Measurements from ENCODE around the gene SPTBN4.
A peak's percentile ranks its signal among the peaks of the same experiment; 100 is the strongest.
"Not testable (repeated sequence)": the region's sequence is repeated elsewhere in the genome, so short reads cannot be mapped to it uniquely, and the experiment has no call there.

SPTBN4 gene

GRCh38 chr19:40441719-40442253, 25.0 kb upstream of the SPTBN4 start:
- DNase-seq (ENCODE audit: low read depth in 2 of 2) = no peak

GRCh38 chr19:40442328-40443130, 24.3 kb upstream of the SPTBN4 start:
- no peak for DNase-seq (ENCODE audit: low read depth in 2 of 2)

- DNase-seq (ENCODE audit: low read depth in 2 of 2) = peak; percentile 93 to 99
Observed at GRCh38 chr19:40443131-40443999, 23.4 kb upstream of the SPTBN4 start.

GRCh38 chr19:40444000-40444824, 22.6 kb upstream of the SPTBN4 start, which contains the start of gene SERTAD3:
TSS of gene SERTAD3 (minus strand) at chr19:40444335. CDS start at chr19:40442080, 2,255 bp downstream.
- peak; percentile 87 to 94 for DNase-seq (ENCODE audit: low read depth in 2 of 2)

GRCh38 chr19:40444825-40445312, 21.9 kb upstream of the SPTBN4 start:
- no peak for DNase-seq (ENCODE audit: low read depth in 2 of 2)

- DNase-seq (ENCODE audit: low read depth in 2 of 2) = no peak
Observed at GRCh38 chr19:40445780-40446262, 21.0 kb upstream of the SPTBN4 start.

GRCh38 chr19:40446263-40446784, 20.5 kb upstream of the SPTBN4 start:
- no peak for DNase-seq (ENCODE audit: low read depth in 2 of 2)

- no peak for DNase-seq (ENCODE audit: low read depth in 2 of 2)
Observed at GRCh38 chr19:40449506-40449905, 17.3 kb upstream of the SPTBN4 start.

GRCh38 chr19:40450664-40451063, 16.1 kb upstream of the SPTBN4 start:
- no peak for DNase-seq (ENCODE audit: low read depth in 2 of 2)

- no peak for DNase-seq (ENCODE audit: low read depth in 2 of 2)
Observed at GRCh38 chr19:40452016-40452415, 14.8 kb upstream of the SPTBN4 start.

- DNase-seq (ENCODE audit: low read depth in 2 of 2) = no peak
Observed at GRCh38 chr19:40453151-40453735, 13.6 kb upstream of the SPTBN4 start.

GRCh38 chr19:40453943-40454342, 12.9 kb upstream of the SPTBN4 start:
- DNase-seq (ENCODE audit: low read depth in 2 of 2) = not testable (repeated sequence)

GRCh38 chr19:40457048-40457447, 9.8 kb upstream of the SPTBN4 start:
- no peak for DNase-seq (ENCODE audit: low read depth in 2 of 2)

- DNase-seq (ENCODE audit: low read depth in 2 of 2) = no peak
Observed at GRCh38 chr19:40457953-40458596, 8.7 kb upstream of the SPTBN4 start.

GRCh38 chr19:40458597-40458974, 8.2 kb upstream of the SPTBN4 start:
- DNase-seq (ENCODE audit: low read depth in 2 of 2) = no peak

GRCh38 chr19:40460185-40460584, 6.6 kb upstream of the SPTBN4 start:
- DNase-seq (ENCODE audit: low read depth in 2 of 2) = no peak

GRCh38 chr19:40461669-40462221, 5.1 kb upstream of the SPTBN4 start:
- DNase-seq (ENCODE audit: low read depth in 2 of 2) = no peak

- DNase-seq (ENCODE audit: low read depth in 2 of 2) = not testable (repeated sequence)
Observed at GRCh38 chr19:40463587-40464037, 3.2 kb upstream of the SPTBN4 start.
